AG09319 (cell line): ENCODE measurements around the gene DUS4L.

Experiments
- DNase-seq: peaks from one replicate; pipeline ENCODE4 v3.0.0-alpha.2; 2010; ENCODE audit warnings: low read depth; ENCODE audit errors: extremely low read depth
- TF ChIP-seq, protein P1 (sequence below): IDR thresholded peaks from 2 replicates; pipeline ENCODE4 v1.5.1; 2011; ENCODE audit warnings: low read depth, mild to moderate bottlenecking, inconsistent platforms, low read length, moderate library complexity

DUS4L gene

DNA sequence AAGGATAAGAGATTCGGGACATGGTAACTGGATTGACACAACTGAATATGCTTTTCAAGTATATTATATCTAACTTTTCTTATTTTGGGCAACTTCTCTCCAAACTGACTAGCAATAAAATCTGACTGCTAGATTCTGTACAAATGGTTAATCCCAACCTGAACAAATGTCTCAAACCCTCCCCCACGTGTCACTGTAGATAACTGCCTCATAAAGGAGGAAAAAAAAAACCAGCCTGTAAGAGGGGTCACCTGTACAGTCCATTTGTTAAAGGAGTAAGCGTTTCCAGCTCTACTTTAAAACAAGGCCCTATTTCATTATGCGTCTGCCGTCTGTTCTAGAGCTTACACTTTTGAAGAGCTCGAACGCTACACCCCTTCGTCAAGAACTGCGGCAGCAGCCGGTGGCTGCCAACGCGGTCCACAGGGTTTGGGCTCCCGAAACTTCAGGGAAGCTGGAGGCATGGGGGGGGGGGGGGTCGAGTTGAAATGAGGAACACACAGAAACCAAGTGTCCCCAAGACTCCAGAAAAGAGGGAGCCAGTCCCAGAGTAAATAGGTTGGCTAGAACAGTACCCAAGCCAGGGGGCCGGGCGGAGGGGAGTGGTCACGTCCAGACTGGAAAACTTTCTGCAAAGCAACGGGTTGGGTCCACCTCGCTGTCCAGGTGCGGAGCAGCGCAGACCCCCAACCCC lies 543 bp upstream of the DUS4L start:
- DNase-seq: no peak
- TF ChIP-seq, protein P1, sequence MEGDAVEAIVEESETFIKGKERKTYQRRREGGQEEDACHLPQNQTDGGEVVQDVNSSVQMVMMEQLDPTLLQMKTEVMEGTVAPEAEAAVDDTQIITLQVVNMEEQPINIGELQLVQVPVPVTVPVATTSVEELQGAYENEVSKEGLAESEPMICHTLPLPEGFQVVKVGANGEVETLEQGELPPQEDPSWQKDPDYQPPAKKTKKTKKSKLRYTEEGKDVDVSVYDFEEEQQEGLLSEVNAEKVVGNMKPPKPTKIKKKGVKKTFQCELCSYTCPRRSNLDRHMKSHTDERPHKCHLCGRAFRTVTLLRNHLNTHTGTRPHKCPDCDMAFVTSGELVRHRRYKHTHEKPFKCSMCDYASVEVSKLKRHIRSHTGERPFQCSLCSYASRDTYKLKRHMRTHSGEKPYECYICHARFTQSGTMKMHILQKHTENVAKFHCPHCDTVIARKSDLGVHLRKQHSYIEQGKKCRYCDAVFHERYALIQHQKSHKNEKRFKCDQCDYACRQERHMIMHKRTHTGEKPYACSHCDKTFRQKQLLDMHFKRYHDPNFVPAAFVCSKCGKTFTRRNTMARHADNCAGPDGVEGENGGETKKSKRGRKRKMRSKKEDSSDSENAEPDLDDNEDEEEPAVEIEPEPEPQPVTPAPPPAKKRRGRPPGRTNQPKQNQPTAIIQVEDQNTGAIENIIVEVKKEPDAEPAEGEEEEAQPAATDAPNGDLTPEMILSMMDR: no peak

DNA sequence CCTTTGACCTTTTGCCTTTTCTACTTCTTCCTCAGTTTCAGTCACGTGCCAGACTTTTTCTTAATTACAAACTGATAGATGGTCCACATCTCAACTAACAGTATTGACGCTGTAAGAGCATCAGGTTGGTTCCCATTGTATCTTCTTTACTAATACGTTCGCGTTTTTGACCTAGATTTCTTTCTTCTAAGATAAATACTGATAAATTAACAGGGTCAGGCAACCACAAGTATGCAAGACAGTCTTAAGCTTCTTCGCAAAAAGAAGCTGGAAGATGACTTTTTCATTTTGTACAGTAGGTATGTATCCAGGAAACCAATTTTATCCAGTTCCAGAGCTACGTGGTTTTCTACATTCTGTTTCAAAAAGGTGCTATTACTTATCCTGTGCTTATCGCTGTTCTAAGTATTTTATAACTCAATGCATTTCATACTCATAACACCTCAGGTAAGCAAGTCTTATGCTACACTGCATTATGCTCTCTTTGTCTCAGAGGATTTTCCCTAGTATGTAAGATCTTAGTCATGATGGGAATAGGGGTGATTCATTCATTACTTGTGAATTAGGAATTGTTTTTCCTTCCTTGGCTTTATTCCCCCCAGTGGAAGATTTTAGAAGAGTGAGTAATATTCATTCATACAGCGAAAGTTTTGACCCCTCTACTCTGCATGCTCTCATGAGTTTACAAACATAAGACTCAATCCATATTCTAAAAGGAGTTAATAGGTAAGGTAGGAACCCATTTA lies 955 bp downstream of the DUS4L start:
- no peak for DNase-seq

DNA sequence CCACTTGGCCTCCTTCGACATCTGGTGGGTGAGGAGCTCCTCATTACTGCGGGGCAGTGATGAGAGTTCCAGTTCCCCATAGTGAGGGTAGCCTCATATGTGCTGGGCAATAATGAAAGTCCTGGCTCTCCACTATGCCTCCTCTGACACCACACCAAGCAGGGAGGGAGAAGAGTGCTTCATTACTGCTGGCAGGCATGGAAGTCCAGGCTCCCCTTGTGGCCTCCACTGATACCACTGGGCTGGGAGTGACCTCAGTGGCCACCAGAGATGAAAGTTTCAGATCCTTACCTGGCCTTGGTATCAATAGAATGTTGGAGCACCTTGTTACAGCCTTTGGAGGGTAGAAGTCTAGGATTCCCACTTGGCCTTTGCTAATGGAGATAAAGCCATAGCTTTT lies 6.5 kb downstream of the DUS4L start:
- TF ChIP-seq, protein P1: no peak
- no peak for DNase-seq

More for the DNA sequence above, 955 bp downstream of the DUS4L start:
- TF ChIP-seq, protein P1: no peak; the same call in 1 of the 2 replicates

DNA sequence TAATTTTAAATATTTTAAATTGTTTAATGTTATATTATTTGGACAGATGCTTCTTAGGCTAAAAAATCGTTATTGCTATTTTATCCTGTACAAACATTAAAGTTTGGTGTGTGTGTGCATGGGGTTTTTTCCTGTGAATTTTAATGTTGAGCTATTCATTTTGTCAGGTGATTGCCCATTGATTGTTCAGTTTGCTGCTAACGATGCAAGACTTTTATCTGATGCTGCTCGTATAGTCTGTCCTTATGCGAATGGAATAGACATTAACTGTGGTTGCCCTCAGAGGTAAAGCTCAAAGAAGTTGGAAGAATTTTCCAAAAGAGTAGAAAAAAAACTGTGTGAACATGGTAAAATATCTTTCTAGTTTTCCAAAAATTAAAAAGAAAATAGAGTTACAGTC lies 9.8 kb downstream of the DUS4L start:
- no peak for DNase-seq
- TF ChIP-seq, protein P1: no peak

DNA sequence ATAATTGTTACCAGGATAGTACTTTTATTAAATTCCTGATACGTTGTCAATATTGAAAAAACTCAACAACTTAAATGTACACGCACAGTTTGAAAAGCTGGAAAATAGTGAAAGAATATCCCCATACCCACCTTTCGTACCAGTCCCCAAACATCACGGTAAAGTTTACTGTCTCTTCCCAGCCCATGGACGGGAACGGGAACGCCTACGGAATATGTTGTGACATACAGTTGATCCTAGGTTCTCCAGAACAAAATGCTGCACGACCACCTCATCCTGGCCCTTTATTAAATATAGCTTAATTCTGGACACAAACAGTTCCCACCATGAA lies 15.7 kb downstream of the DUS4L start:
- TF ChIP-seq, protein P1: no peak
- DNase-seq: no peak

DNA sequence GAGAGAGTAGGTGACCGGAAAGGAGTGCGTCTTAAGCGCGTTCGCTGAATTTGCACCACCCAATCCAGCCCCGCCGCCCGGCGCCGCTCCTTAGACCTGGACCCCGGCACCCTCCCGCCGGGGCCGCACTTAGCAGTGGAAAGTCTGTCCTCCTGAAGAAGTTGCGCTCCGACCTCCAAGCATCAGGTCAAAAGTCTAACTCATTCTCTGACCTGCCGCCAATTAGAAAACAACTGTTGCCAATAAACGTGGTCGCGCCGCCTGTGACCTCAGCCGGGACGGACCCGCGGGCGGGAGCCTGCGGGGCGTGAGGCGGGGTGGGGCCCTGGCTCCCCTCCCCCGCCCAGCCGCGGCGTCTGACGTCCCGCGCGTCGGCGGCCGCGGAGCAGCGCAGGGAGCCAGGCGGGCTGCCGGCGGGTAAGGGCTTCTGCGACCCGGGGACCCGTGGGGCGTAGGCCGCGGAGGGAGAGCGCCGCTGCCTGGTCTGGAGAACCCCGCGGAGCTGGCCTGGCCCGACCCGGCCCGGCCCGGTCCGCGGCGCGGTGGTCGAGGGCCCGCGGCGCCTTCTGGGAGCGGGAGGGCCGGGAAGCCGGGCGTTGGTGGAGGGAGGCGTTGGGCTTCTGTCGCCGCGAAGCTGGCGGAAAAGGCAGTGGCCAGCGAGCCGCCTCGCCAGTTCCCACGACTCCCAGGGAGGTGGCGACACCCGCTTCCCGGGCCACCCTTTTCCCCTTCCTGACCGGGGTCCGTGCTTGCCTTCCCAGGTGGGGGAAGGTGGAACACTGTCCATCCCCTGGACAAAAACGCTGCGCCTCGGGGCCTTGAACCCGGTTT lies 16.3 kb downstream of the DUS4L start, which contains the start of gene BCAP29:
Gene BCAP29, plus strand, starts transcription at position 362 of the 831 bp plus-strand sequence. CDS start 527 bp downstream, outside the sequence.
- TF ChIP-seq, protein P1: peak; percentile 13
- DNase-seq: no peak
